Osteoblast (primary cell): ENCODE measurements around the gene IGFL2. TPM values are rescaled to one million over a fixed set of nuclear protein-coding genes. Genes with fewer than 3 reads are reported as not detected.

Experiments
- DNase-seq: peaks from one replicate; pipeline ENCODE4 v3.0.0; 2011; ENCODE audit warnings: low spot score, mixed read lengths; ENCODE audit not compliant: insufficient read length; ENCODE audit errors: missing footprints
- H2AFZ ChIP-seq: 2 replicates; pipeline ENCODE4 v1.6.0; 2011; ENCODE audit warnings: mild to moderate bottlenecking, low read length
- H3K27ac ChIP-seq: 2 replicates; pipeline ENCODE4 v1.5.1; 2011; ENCODE audit warnings: mild to moderate bottlenecking, low read depth, low read length, moderate library complexity
- H3K27me3 ChIP-seq: 2 replicates; pipeline ENCODE4 v1.6.0; 2012; ENCODE audit warnings: mild to moderate bottlenecking, control low read depth, inconsistent platforms, low read length, moderate library complexity; ENCODE audit not compliant: insufficient read depth
- H3K36me3 ChIP-seq: 2 replicates; pipeline ENCODE4 v1.5.1; 2011; ENCODE audit warnings: mild to moderate bottlenecking, low read length, control low read depth, moderate library complexity; ENCODE audit not compliant: insufficient read depth
- H3K4me1 ChIP-seq: 2 replicates; pipeline ENCODE4 v1.5.1; 2011; ENCODE audit warnings: mild to moderate bottlenecking, low read length, control low read depth, moderate library complexity; ENCODE audit not compliant: insufficient read depth
- H3K4me2 ChIP-seq: 2 replicates; pipeline ENCODE4 v1.6.0; 2011; ENCODE audit warnings: mild to moderate bottlenecking, low read length; ENCODE audit not compliant: insufficient read depth
- H3K4me3 ChIP-seq: fragments of 200-600 bp; sonication (generic); 3 replicates; pipeline ENCODE4 v1.5.1; 2012; ENCODE audit warnings: mild to moderate bottlenecking, low read length, inconsistent platforms; ENCODE audit not compliant: insufficient read depth
- H3K79me2 ChIP-seq: 2 replicates; pipeline ENCODE4 v1.6.0; 2012; ENCODE audit warnings: mild to moderate bottlenecking, low read length, control low read depth, inconsistent platforms; ENCODE audit not compliant: insufficient read depth
- H3K9me3 ChIP-seq: 2 replicates; pipeline ENCODE4 v1.5.1; 2011; ENCODE audit warnings: low read depth, low read length, control low read depth
- H4K20me1 ChIP-seq: 2 replicates; pipeline ENCODE4 v1.6.0; 2012; ENCODE audit warnings: mild to moderate bottlenecking, low read length, control low read depth; ENCODE audit not compliant: insufficient read depth
- CTCF ChIP-seq: IDR thresholded peaks from 2 replicates; pipeline ENCODE4 v1.5.1; 2011; ENCODE audit warnings: mild to moderate bottlenecking, low read depth, low read length, moderate library complexity; ENCODE audit errors: extremely low read depth
- total RNA-seq: library from RNA; depleted of rRNA; stranded (reverse); fragments of >200 nt; gene quantifications from 2 replicates; pipeline ENCODE4 v1.2.3, GENCODE V29; 2012

IGFL2 gene
- total RNA-seq, 1 donor: not detected

GRCh38 chr19:46124638-46125115 is 23.4 kb upstream of the IGFL2 start, which contains the start of gene IGFL3:
Gene IGFL3 (minus strand): TSS chr19:46124688. CDS start chr19:46124649, 39 bp downstream.
- H3K4me3 ChIP-seq: no peak within 1 kb of the TSS
- H3K4me1 ChIP-seq: no peaks in the 10 kb centered on the region
- no peak within 1 kb of the TSS for H2AFZ ChIP-seq
- no peak for TF ChIP-seq CTCF
- no peak for DNase-seq
- H4K20me1 ChIP-seq: no peaks in the 10 kb centered on the region
- H3K27me3 ChIP-seq: peaks cover 68% of the 10 kb centered on the region
- H3K36me3 ChIP-seq: no peaks in the 10 kb centered on the region
- no peak within 1 kb of the TSS for H3K4me2 ChIP-seq
- H3K9me3 ChIP-seq: no peaks in the 10 kb centered on the region
- H3K79me2 ChIP-seq: no peaks in the 10 kb centered on the region
- no peak within 1 kb of the TSS for H3K27ac ChIP-seq

- DNase-seq: no peak
- no peak overlapping the region for H3K4me3 ChIP-seq
Measured at GRCh38 chr19:46125447-46125846, 22.6 kb upstream of the IGFL2 start.

GRCh38 chr19:46126086-46126580 is 21.9 kb upstream of the IGFL2 start:
- DNase-seq: no peak
- H4K20me1 ChIP-seq: no peaks in the 10 kb centered on the region
- H2AFZ ChIP-seq: no peak overlapping the region
- no peak overlapping the region for H3K4me2 ChIP-seq
- no peak for TF ChIP-seq CTCF
- H3K79me2 ChIP-seq: no peaks in the 10 kb centered on the region
- no peaks in the 10 kb centered on the region for H3K9me3 ChIP-seq
- no peak overlapping the region for H3K4me3 ChIP-seq
- H3K27ac ChIP-seq: no peak overlapping the region
- H3K4me1 ChIP-seq: no peaks in the 10 kb centered on the region
- H3K36me3 ChIP-seq: no peaks in the 10 kb centered on the region
- H3K27me3 ChIP-seq: peaks cover 61% of the 10 kb centered on the region

More at GRCh38 chr19:46125447-46125846, 22.6 kb upstream of the IGFL2 start:
- no peaks in the 10 kb centered on the region for H3K4me1 ChIP-seq
- no peak overlapping the region for H3K4me2 ChIP-seq
- no peaks in the 10 kb centered on the region for H3K9me3 ChIP-seq
- H2AFZ ChIP-seq: no peak overlapping the region
- H3K79me2 ChIP-seq: no peaks in the 10 kb centered on the region
- no peak overlapping the region for H3K27ac ChIP-seq
- no peak for TF ChIP-seq CTCF
- no peaks in the 10 kb centered on the region for H4K20me1 ChIP-seq
- no peaks in the 10 kb centered on the region for H3K36me3 ChIP-seq
- peaks cover 64% of the 10 kb centered on the region for H3K27me3 ChIP-seq

- Histone ChIP-seq H3K27ac (no peak overlapping the region), H2AFZ (no peak overlapping the region), H3K27me3 (peaks cover 29% of the 10 kb centered on the region), H3K79me2 (no peaks in the 10 kb centered on the region), H3K4me1 (peaks cover 18% of the 10 kb centered on the region), H3K9me3 (no peaks in the 10 kb centered on the region), H4K20me1 (no peaks in the 10 kb centered on the region), H3K36me3 (no peaks in the 10 kb centered on the region), H3K4me2 (no peak overlapping the region), H3K4me3 (no peak overlapping the region)
- no peak for DNase-seq
- TF ChIP-seq CTCF: no peak
Measured at GRCh38 chr19:46131485-46132143, 16.4 kb upstream of the IGFL2 start.
